SK-N-SH (cell line): Measurements from ENCODE around the gene BICC1. TPM values are rescaled to one million over a fixed set of nuclear protein-coding genes. Genes with fewer than 3 reads are reported as not detected.

ENCODE experiments used
- CTCF ChIA-PET: fragments of 300-600, 350-600 bp; formaldehyde crosslinking; extraction: SDS; loops from one replicate; lab custom pipeline; 2021; lab: Yijun Ruan, JAX
- POLR2A ChIA-PET: fragments of 350-600 bp; sonication (Branson Sonifier 250); formaldehyde crosslinking; extraction: SDS; loops from one replicate; lab custom pipeline; 2020; ENCODE audit warnings: antibody characterized with exemption, inconsistent platforms; lab: Yijun Ruan, JAX
- DNase-seq: peaks from one replicate; pipeline ENCODE4 v3.0.0; 2012
- H2AFZ ChIP-seq: fragments of 200-600 bp; sonication (generic); 2 replicates; pipeline ENCODE4 v1.8.1; 2016; ENCODE audit warnings: antibody characterized with exemption, mild to moderate bottlenecking, low read depth
- H3F3A ChIP-seq: fragments of 200-600 bp; sonication (generic); replicated peaks from 2 replicates; pipeline ENCODE3; 2016; ENCODE audit warnings: antibody characterized with exemption, mild to moderate bottlenecking; ENCODE audit not compliant: insufficient read depth
- H3K27ac ChIP-seq, 2 experiments: fragments of 200-500 bp in 1 of 2; fragments of 200-600 bp in 1 of 2; sonication (Bioruptor generic) in 1 of 2; sonication (generic), shearing (Covaris generic) in 1 of 2; 2 replicates each; pipeline versions ENCODE4 v1.5.1 to v1.6.1; 2014 to 2016; ENCODE audit warnings: low read depth in 2 of 2, inconsistent platforms in 1 of 2, low read length in 1 of 2, mild to moderate bottlenecking in 1 of 2, mixed read lengths in 1 of 2
- H3K27me3 ChIP-seq: fragments of 200-600 bp; sonication (generic), shearing (Covaris generic); 2 replicates; pipeline ENCODE4 v1.6.1; 2016; ENCODE audit warnings: mixed run types; ENCODE audit not compliant: insufficient read depth
- H3K36me3 ChIP-seq, 2 experiments: fragments of 200-500 bp in 1 of 2; fragments of 200-600 bp in 1 of 2; sonication (Bioruptor generic) in 1 of 2; sonication (generic) in 1 of 2; replicated peaks in 1 of 2; 2 replicates each; pipeline versions ENCODE3 to v1.5.1; 2014 to 2016; ENCODE audit warnings: low read length in 1 of 2, mild to moderate bottlenecking in 1 of 2; ENCODE audit not compliant: insufficient read depth in 2 of 2, control insufficient read depth in 1 of 2
- H3K4me1 ChIP-seq, 2 experiments: fragments of 200-500 bp in 1 of 2; fragments of 200-600 bp in 1 of 2; sonication (Bioruptor generic) in 1 of 2; sonication (generic), shearing (Covaris generic) in 1 of 2; 2 replicates each; pipeline versions ENCODE4 v1.5.1 to v1.6.1; 2014 to 2016; ENCODE audit warnings: low read depth in 1 of 2, low read length in 1 of 2, mixed run types in 1 of 2; ENCODE audit not compliant: insufficient read depth in 2 of 2, control insufficient read depth in 1 of 2
- H3K4me2 ChIP-seq: fragments of 200-600 bp; sonication (generic), shearing (Covaris generic); 2 replicates; pipeline ENCODE4 v1.6.1; 2017; ENCODE audit warnings: mixed run types
- H3K4me3 ChIP-seq, 2 experiments: fragments of 200-500 bp in 1 of 2; fragments of 200-600 bp in 1 of 2; sonication (Bioruptor generic) in 1 of 2; sonication (generic), shearing (Covaris generic) in 1 of 2; 2 replicates each; pipeline versions ENCODE4 v1.5.1 to v1.8.1; 2014 to 2016; ENCODE audit warnings: low read depth in 2 of 2, inconsistent platforms in 1 of 2, low read length in 1 of 2, mild to moderate bottlenecking in 1 of 2, mixed read lengths in 1 of 2, moderate library complexity in 1 of 2
- H3K79me2 ChIP-seq: fragments of 200-600 bp; sonication (generic); 2 replicates; pipeline ENCODE4 v1.8.1; 2017; ENCODE audit warnings: mild to moderate bottlenecking; ENCODE audit not compliant: insufficient read depth
- H3K9ac ChIP-seq: fragments of 200-600 bp; sonication (generic); 2 replicates; pipeline ENCODE4 v1.6.1; 2017; ENCODE audit warnings: mixed run types
- H3K9me2 ChIP-seq: fragments of 200-600 bp; sonication (generic); 2 replicates; pipeline ENCODE4 v1.6.1; 2017; ENCODE audit warnings: mixed run types
- H3K9me3 ChIP-seq: fragments of 200-600 bp; sonication (generic); 2 replicates; pipeline ENCODE4 v1.6.1; 2017; ENCODE audit warnings: mixed run types, mild to moderate bottlenecking, moderate library complexity
- H4K20me1 ChIP-seq: fragments of 200-600 bp; sonication (generic); 2 replicates; pipeline ENCODE4 v1.6.1; 2017; ENCODE audit warnings: mild to moderate bottlenecking, mixed run types; ENCODE audit not compliant: insufficient read depth
- CHD2 ChIP-seq: fragments of 150-350 bp; IDR thresholded peaks from 2 replicates; pipeline ENCODE4 v1.6.1; 2018; ENCODE audit warnings: low read length; ENCODE audit not compliant: partially characterized antibody
- EP300 ChIP-seq, 2 experiments: IDR thresholded peaks; 2 replicates each; pipeline versions ENCODE4 v1.4.0 to v1.6.1; 2012; ENCODE audit warnings: borderline replicate concordance in 1 of 2, low read depth in 1 of 2, low read length in 1 of 2
- FOXM1 ChIP-seq: IDR thresholded peaks from 2 replicates; pipeline ENCODE4 v1.4.0; 2012; ENCODE audit warnings: low read depth, mild to moderate bottlenecking
- MXI1 ChIP-seq: IDR thresholded peaks from 2 replicates; pipeline ENCODE4 v1.6.1; 2012; ENCODE audit warnings: mild to moderate bottlenecking, low read depth, low read length, improper control_type of control experiment
- RXRA ChIP-seq: IDR thresholded peaks from 2 replicates; pipeline ENCODE4 v1.4.0; 2012; ENCODE audit warnings: low read depth, mild to moderate bottlenecking, borderline replicate concordance
- WGBS: methylation state at CpG from one replicate; pipeline ENCODE4 v1.1.6; 2017; ENCODE audit warnings: low lambda C conversion rate; 5-methylcytosine and 5-hydroxymethylcytosine counted together
- polyA plus RNA-seq, 3 experiments: library from polyadenylated mRNA; depleted of rRNA; stranded (reverse); fragments of >200 nt; gene quantifications; 2 replicates each; pipeline ENCODE4 v1.2.3, GENCODE V29; 2012
- TF ChIP-seq, protein P1 (sequence below): fragments of 150-350 bp; IDR thresholded peaks from 2 replicates; pipeline ENCODE4 v1.6.1; 2016; ENCODE audit warnings: mild to moderate bottlenecking, low read depth, low read length
- TF ChIP-seq, protein P2 (sequence below): IDR thresholded peaks from 2 replicates; pipeline ENCODE4 v1.4.0; 2012; ENCODE audit warnings: low read depth, borderline replicate concordance

BICC1 gene
- polyA plus RNA-seq, 1 of the 3 experiments (the other 2 are of a cell fraction), result 1.5 TPM

GRCh38 chr10:58756130-58756719 is 243.6 kb downstream of the BICC1 start:
- no peaks in the 10 kb centered on the region for H3K9me2 ChIP-seq
- TF ChIP-seq CHD2 (no peak), FOXM1 (0 out of 2 replicates have a peak, but pooled peaks have one; percentile 63), EP300 (IDR thresholded peaks at IDR 0.05; ENCODE audit: borderline replicate concordance in 1 of 2, low read depth in 1 of 2, low read length in 1 of 2) (0 out of 4 replicates have a peak, but pooled peaks of 1 of the 2 experiments have one; percentile 8), RXRA (no peak)
- CTCF ChIA-PET, result interaction anchor here (0.6 kb wide), 1 partner anchor 19 kb away, joined by 3 read pairs; no protein-coding TSS in a partner anchor
- no peaks in the 10 kb centered on the region for H3K9me3 ChIP-seq
- no peaks in the 10 kb centered on the region for H3F3A ChIP-seq
- peak overlapping the region; percentile 28 for H3K9ac ChIP-seq
- peak overlapping the region; percentile 6 to 36; a peak in 3 of 4 replicates for H3K4me3 ChIP-seq
- peak overlapping the region; percentile 70 for H3K4me2 ChIP-seq
- peak overlapping the region; percentile 56 to 76 for H3K27ac ChIP-seq
- no peak for DNase-seq
- POLR2A ChIA-PET, result no interaction called here
- no peaks in the 10 kb centered on the region for H3K36me3 ChIP-seq
- H3K79me2 ChIP-seq, result no peaks in the 10 kb centered on the region
- H2AFZ ChIP-seq, result no peak overlapping the region; the same call in 1 of the 2 replicates
- 28% methylated on average over 6 of the region's 6 CpGs for WGBS
- no peaks in the 10 kb centered on the region for H3K27me3 ChIP-seq
- peaks cover 5 to 11% of the 10 kb centered on the region in 2 experiments; a peak in 3 of 4 replicates for H3K4me1 ChIP-seq
- H4K20me1 ChIP-seq, result no peaks in the 10 kb centered on the region

GRCh38 chr10:58757352-58758065 is 244.8 kb downstream of the BICC1 start:
- Histone ChIP-seq H3K79me2 (no peaks in the 10 kb centered on the region), H3K27ac (no peak overlapping the region), H3K9ac (no peak overlapping the region), H3K27me3 (no peaks in the 10 kb centered on the region), H3K9me3 (no peaks in the 10 kb centered on the region), H3K4me3 (no peak overlapping the region), H4K20me1 (no peaks in the 10 kb centered on the region), H2AFZ (no peak overlapping the region), H3K36me3 (no peaks in the 10 kb centered on the region), H3K4me2 (no peak overlapping the region), H3K9me2 (no peaks in the 10 kb centered on the region), H3F3A (no peaks in the 10 kb centered on the region), H3K4me1 (peaks cover 5 to 11% of the 10 kb centered on the region in 2 experiments; a peak in 3 of 4 replicates)
- WGBS, result 92% methylated on average over 1 of the region's 1 CpG
- DNase-seq, result no peak
- POLR2A ChIA-PET, result no interaction called here
- CTCF ChIA-PET, result no interaction called here
- TF ChIP-seq RXRA (no peak), MXI1 (no peak)

GRCh38 chr10:58758321-58758720 is 245.6 kb downstream of the BICC1 start:
- ChIA-PET POLR2A (no interaction called here), CTCF (no interaction called here)
- Histone ChIP-seq H3K27me3 (no peaks in the 10 kb centered on the region), H3K9me2 (no peaks in the 10 kb centered on the region), H2AFZ (no peak overlapping the region; the same call in 1 of the 2 replicates), H4K20me1 (no peaks in the 10 kb centered on the region), H3F3A (no peaks in the 10 kb centered on the region), H3K79me2 (no peaks in the 10 kb centered on the region), H3K4me1 (peaks cover 5 to 11% of the 10 kb centered on the region in 2 experiments; a peak in 3 of 4 replicates), H3K9ac (no peak overlapping the region), H3K4me3 (no peak overlapping the region), H3K4me2 (no peak overlapping the region), H3K36me3 (no peaks in the 10 kb centered on the region), H3K27ac (no peak overlapping the region), H3K9me3 (no peaks in the 10 kb centered on the region)
- DNase-seq, result no peak
- 90% methylated on average over 1 of the region's 1 CpG for WGBS
- TF ChIP-seq, protein P1, sequence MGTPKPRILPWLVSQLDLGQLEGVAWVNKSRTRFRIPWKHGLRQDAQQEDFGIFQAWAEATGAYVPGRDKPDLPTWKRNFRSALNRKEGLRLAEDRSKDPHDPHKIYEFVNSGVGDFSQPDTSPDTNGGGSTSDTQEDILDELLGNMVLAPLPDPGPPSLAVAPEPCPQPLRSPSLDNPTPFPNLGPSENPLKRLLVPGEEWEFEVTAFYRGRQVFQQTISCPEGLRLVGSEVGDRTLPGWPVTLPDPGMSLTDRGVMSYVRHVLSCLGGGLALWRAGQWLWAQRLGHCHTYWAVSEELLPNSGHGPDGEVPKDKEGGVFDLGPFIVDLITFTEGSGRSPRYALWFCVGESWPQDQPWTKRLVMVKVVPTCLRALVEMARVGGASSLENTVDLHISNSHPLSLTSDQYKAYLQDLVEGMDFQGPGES, result no peak
- TF ChIP-seq, protein P2, sequence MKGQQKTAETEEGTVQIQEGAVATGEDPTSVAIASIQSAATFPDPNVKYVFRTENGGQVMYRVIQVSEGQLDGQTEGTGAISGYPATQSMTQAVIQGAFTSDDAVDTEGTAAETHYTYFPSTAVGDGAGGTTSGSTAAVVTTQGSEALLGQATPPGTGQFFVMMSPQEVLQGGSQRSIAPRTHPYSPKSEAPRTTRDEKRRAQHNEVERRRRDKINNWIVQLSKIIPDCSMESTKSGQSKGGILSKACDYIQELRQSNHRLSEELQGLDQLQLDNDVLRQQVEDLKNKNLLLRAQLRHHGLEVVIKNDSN, result no peak
